H1 (cell line): ENCODE data around the gene CFAP54. TPM values are rescaled to one million over a fixed set of nuclear protein-coding genes. Genes with fewer than 3 reads are reported as not detected.

Source experiments
- JUN ChIP-seq: IDR thresholded peaks from 2 replicates; pipeline ENCODE4 v1.6.1; 2011; ENCODE audit warnings: low read depth, mild to moderate bottlenecking, improper control_type of control experiment, low read length
- SAP30 ChIP-seq: fragments of 300-600 bp; sonication (generic); IDR thresholded peaks from 2 replicates; pipeline ENCODE4 v1.7.1; 2012; ENCODE audit warnings: low read length, moderate library complexity, mild to moderate bottlenecking, inconsistent platforms; ENCODE audit not compliant: insufficient read depth, insufficient replicate concordance
- polyA plus RNA-seq, 7 experiments: library from polyadenylated mRNA; depleted of rRNA in 3 of 7; stranded (reverse) in 5 of 7; unstranded in 2 of 7; fragments of >200 nt in 5 of 7; fragments of 200-250 nt in 2 of 7; gene quantifications; 1 replicate in 5 of 7; 2 replicates in 1 of 7; 4 replicates in 1 of 7; pipeline versions ENCODE4 v1.2.1 to v1.2.3, GENCODE V29; 2011 to 2013; ENCODE audit warnings: missing spikeins in 2 of 7, mixed read lengths in 2 of 7
- total RNA-seq: library from RNA; stranded (reverse); fragmentation: NEBNext Ultra II Directional; extraction: Animal tissue kit (Norgen Biotek cat#: 25700); gene quantifications from 2 replicates; pipeline ENCODE4 v1.2.1, GENCODE V29; 2021

Gene CFAP54
- total and polyA plus RNA-seq, 2 of the 8 experiments (the other 6 are each of a cell fraction or from before 2014, with no cell fraction given), result 0.17 to 0.33 TPM

GRCh38 chr12:96549341-96549740, 60.0 kb downstream of the CFAP54 start (continued):
- TF ChIP-seq SAP30 (no peak), JUN (no peak)
